HG03442 (cell line): ENCODE measurements around the gene IGLL1.
"Not testable (repeated sequence)": the region's sequence is repeated elsewhere in the genome, so short reads cannot be mapped to it uniquely, and the experiment has no call there.

Experiments used
- ATAC-seq: cut with Tn5 transposase; IDR thresholded peaks from one replicate; pipeline ENCODE4 v1.9.1; 2021; ENCODE audit warnings: mild to moderate bottlenecking, moderate library complexity; ENCODE audit not compliant: unreplicated experiment

IGLL1 gene

DNA sequence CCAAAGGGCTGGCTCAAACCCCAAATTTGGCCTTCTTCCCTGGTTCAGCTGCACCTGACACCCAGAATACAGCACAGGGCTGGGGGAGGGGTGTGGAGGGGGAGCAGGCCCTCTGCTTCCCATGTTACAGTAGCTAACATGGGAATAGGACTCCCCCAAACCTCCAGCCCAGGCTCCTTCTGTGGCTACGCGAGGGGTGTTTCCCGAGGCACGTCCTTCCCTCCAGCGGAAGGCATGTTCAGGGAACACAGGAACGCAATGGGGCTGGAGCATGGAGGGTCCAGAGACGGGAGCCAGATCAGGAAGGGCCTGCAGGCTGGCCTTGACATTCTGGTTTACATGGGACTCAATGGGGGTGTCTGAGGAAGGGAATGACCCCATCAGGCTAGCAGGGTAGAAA lies 11.8 kb upstream of the IGLL1 start:
- no peak for ATAC-seq

DNA sequence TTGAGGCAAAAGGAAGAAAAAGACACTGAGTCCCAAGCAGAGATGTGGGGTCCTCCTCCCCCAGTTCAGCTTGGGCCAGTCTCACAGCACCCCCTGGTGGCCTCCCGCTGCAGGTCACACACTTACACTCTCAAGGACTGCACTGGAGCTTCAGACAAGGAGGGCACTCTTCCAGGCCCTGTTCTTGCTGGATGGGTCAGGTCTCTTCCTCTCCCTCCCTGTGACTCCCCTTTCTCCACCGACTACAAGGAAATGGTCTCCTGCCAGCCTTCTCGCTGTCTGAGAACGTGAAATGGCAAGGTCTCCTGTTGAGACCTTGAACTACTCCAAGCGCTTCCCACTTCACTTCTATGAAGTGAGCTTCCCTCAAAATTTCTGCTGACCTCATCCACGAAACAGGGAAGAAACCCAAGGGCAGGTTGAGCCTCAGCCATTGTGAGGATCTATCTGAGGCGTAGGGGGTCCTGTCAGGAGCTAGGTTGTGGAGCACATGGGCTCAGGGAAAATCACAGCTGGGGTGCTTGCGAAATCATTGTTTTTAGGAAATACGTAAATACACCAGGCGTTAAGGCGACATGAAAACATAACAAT lies 11.2 kb upstream of the IGLL1 start:
- ATAC-seq, result no peak

DNA sequence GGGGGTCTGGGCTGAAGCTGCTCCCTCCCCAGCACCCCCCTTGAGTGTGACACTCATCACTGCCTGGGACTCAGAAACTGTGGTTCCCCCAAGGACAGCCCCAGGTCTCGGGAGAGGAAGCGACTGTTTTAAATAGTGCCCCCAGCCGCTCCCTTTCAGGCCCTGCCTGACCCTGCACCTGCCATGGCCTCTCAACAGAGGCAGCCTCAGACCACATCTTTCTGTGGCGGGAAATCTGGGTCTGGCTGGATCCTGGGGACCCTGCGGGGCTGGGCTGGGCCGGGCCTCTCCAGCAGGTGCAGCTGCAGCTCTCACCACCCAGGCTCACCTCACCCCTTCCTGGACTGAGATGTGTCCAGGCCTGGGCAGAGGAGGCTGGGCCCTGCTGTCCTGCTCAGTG lies 3.7 kb upstream of the IGLL1 start:
- ATAC-seq, result no peak

DNA sequence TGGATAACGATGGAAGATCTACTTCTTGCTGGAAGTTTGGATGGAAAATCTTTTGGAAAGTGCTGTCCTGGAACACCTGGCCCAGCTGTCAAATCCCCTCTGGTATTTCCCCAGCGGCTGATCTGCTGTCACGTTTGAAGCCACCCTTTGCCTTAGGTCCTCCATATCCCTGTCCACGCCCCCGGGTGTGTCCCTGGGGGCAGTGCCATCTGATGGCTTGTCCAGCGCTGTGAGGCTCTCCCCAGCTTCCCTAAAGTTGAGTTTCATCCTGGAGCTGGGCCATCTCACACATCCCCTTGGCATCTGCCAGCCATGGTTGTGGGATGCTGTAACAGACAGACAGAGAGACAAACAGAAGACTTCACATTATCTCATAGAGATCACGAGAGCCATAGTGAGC lies 3.1 kb upstream of the IGLL1 start:
- ATAC-seq, result no peak

DNA sequence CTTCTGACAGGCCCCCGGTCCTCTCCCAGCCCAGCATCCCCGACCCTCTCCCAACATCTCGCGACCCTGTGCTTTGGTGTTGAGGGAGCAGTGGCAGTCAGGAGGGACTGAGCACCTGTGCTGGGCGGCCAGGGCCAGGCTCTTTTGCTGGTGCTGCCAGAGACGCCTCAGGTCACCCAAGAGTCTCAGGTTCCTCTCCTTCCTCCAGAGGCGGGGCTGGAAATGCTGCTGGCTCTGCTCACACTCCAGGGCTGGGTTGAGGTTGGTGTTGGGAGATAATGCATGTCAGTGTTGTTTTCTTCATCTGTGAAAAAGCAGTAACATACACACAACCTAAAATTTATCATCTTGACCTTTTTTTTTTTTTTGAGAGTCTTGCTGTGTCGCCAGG lies 1.2 kb upstream of the IGLL1 start:
- no peak for ATAC-seq

DNA sequence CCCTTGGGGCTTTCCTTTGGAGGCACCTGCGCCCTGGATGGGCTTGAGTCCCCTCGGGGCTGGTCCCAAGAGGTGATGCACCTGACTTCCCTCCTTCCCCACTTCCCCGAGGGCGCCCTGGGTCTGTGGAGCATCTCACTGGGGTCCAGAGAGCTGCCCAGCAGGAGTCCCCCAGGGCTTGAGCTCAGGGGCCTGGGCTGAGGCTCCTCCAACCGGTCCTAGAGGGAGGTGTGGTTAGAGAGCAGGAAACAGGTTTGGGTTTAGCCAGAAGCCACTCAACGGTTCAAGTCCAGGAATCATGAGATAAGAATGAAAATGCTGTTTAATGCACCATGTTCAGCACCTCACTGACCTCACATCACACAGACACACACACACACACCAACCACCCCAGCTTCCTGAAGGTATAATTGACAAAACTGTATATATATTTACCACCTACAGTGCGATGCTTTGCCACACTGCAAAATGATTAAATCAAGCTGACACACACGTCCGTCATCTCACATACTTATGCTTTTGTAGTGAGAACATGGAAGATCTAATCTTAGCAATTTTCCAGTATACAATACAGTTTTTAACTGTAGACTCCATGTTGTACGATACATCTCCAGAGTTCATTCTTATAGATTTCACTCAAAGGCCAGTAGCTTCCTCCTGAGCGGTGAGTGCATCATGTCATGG lies 628 bp upstream of the IGLL1 start:
- ATAC-seq, result no peak

DNA sequence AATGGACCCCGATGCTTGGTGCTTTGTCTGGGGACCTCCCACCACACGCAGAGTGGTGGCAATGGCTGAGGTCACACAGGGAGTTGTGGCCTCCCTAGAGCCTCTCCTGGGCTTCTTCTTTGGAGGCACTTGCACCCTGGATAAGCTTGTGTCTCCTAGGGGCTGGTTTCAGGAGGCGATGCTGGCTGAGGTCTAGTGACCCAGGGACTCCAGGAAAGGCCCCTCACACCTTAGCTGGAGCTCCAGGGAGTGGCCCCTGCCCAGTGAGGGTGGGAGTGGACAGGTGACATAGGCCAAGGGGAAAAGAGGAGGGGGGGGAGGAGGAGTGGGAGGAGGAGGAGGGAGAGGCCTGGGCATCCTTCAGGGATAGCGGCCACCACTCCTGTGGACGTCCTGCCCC lies 810 bp downstream of the IGLL1 start:
- no peak for ATAC-seq

DNA sequence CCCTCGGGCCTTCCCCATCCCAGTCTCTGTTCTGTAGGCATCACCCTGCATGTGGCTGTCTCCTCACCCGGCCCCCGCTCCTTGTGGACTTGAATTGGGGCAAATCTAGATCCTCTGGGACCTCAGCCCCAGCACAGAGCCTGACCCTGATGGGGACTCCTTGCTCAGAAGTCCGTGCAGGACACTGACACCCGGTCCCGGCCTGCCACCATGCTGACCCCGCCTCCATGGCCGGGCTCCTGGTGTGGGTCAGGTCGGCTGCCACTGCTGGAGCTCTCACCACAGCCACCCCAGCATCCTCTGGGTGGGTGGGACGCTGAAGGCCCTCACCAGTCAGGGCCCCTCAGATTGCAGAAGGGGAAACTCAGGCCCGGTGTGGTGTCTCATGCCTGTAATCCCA lies 1.8 kb downstream of the IGLL1 start:
- ATAC-seq, result no peak

DNA sequence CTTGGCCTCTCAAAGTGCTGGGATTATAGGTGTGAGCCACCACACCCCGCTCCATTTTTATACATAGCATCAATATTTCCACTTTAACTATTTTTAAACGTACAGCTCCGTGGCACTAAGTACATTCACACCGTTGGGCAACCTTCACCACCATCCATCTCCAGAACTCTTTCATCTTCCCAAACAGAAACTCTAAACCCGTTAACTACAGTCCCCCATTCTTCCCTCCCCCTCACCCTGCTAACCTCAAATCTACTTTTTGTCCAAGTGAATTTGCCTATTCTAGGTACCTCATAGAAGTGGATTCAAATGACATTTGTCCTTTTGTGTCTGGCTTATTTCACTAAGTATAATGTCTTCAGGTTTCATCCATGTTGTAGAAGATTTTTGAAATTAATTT lies 3.4 kb downstream of the IGLL1 start:
- no peak for ATAC-seq

DNA sequence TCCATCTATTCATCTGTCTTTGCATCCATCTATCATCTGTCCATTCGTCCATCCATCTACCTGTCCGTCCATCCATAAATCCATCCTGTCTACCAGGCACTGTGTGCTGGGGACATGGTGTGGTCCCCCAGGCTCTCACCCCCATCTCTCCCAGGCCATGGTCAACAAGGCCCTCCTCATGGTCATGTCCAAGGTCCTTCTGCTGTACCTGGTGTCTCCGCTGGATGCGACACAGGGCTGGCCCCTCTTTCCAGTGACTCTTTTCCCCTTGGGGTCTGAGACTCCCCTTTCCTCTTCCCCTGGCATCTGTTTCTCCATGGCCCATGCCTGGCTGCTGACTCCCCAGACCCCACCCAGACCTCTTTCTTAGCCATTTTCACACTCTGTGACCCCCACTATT lies 4.5 kb downstream of the IGLL1 start:
- ATAC-seq, result no peak

DNA sequence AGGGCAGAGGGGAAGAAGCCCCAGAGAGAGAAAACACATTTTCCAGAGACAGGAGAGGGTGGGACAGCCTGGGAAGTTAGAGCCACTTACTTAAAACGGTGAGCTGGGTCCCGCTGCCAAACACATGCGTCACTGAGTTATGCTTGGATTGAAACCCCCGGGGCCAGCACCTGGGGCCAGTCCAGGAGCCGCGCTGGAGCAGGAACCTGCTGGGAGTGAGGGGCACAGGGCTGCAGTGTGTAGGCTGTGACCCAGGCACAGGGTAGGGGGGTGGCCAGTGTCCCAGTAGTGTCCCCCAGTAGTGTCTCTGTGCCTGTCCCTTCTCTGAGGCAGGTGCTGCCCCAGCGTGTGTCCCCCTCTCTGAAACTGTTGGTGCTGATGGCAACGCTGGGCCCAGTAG lies 5.2 kb downstream of the IGLL1 start:
- ATAC-seq, result no peak

DNA sequence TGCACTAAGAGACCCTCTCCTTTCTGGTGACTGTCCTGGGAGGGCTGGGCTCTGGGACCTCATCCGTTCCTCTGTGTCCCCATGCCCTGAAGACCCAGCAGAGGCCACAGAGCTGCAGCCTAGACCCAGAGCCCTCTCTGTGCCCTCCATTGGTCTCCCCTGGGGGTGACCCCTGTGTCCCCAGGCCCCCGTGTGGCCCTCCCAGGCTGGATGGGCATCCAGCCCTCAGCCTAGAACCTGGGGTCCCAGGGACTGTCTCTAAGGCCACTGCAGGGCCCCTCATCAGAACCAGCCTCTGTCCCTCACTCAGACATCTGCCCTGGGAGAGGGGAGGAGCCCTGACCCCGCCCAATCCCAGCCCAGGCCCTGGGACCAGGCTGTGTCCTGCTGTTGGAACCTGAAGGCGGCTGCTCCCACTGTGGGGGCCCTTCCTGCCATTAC lies 5.7 kb downstream of the IGLL1 start:
- no peak for ATAC-seq

DNA sequence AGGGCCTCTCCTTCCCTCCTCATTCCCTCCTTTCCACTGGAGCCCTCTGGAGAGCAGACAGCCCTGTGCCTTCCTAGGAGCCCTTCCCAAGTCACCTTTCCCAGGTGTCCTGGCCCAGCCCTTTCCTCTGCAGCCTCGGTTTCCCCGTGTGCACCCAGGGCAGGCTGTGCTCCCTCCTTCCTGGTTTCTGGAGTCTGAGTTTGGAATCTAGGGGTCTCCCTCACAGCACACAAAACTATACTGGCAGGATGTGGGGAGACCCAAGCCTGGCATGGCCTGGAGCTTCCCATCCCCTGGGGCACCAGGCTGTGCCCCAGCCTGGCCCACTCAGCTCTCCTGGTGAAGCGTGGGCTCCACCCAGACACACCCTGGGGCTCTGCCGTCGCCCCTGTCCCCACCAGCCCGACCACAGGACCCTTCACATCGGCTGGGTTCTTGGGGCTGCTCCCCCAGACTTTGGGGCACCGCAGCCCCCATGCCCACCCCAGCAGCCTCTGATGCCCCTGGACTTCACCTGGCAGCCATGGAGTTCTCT lies 6.3 kb downstream of the IGLL1 start:
- ATAC-seq, result not testable (repeated sequence)

DNA sequence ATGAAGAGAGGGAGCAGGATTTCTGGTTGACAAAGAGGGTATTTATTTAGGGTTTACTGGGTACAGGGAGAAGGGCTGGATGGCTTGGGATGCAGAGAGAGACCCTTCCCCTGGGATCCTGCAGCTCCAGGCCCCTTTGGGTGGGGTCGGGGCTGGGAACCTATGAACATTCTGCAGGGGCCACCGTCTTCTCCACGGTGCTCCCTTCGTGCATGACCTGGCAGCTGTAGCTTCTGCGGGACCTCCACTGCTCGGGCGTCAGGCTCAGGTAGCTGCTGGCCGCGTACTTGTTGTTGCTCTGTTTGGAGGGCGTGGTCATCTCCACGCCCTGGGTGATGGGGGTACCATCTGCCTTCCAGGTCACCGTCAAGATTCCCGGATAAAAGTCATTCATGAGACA lies 7.0 kb downstream of the IGLL1 start:
- ATAC-seq, result not testable (repeated sequence)

DNA sequence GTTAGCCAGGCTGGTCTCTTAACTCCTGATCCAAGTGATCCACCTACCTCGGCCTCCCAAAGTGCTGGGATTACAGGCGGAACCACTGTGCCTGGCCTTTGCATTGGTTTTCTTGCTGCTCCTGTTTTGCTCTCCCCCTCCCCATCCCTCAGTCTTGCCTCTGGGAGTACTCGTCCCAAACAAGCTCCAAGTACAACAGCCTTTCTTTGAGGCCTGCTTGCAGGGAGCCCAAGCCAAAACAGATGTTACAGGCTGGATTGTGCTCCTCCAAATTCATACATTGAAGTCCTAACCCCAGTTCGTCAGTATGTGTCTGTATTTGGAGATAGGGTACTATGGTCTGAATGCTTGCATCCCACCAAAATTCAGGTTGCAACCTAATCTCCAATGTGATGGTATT lies 8.6 kb downstream of the IGLL1 start:
- ATAC-seq, result no peak

DNA sequence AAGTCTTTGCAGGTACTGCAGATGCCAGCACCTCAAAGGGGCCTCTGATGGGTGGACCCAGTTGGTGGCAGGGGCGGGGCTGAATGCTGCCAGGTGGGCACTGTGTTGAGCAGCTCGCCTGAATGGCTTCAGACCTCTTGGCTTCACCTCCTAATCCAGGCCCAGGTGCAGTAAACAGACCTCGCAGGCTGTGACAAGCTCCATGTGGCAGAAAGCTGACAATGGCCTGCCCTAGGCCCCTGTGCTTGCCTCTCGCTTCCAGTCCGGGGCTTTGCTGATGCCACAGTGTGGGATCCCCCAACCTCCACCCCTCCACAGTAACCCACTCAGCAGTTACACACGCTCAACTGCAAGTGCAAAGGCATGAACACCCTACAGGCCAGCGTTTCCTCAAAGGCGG lies 9.4 kb downstream of the IGLL1 start:
- ATAC-seq, result no peak

DNA sequence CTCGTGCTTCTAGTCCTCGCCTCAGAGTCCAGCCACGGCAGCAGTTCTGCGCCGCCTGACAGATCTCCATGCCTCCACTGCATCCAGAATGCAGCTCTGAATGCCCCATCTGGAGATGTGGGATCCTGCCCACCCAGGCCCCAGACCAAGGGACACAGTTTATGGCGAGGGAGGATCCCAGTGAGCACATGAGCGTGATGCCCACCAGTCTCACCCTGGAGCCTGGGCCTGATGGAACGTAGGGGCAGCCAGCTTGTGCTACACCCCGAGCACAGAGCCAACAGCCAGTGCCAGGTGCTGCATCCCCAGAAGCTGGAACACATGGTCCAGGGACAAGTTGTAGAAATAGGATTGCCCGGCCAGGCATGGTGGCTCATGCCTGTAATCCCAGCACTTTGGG lies 10.4 kb downstream of the IGLL1 start:
- no peak for ATAC-seq

DNA sequence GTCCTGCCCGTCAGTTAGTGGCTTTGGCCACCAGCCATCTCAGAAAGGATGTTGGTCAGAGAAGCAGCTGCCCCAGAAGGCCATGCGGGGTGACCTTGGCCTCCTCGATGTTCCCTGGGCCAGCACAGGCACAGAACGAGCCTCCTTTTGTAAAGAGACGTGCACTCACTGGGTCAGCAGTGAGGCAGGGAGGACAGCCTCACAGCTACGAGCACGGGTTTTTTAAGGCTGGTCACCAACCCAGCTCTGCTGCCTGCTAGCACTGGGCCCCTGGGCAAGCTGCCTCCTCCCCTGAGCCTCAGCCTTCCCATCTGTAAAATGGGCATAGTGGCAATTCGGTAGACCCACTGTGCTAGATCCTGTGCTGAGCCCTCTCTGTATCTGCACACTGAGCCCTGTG lies 10.8 kb downstream of the IGLL1 start:
- ATAC-seq, result no peak

DNA sequence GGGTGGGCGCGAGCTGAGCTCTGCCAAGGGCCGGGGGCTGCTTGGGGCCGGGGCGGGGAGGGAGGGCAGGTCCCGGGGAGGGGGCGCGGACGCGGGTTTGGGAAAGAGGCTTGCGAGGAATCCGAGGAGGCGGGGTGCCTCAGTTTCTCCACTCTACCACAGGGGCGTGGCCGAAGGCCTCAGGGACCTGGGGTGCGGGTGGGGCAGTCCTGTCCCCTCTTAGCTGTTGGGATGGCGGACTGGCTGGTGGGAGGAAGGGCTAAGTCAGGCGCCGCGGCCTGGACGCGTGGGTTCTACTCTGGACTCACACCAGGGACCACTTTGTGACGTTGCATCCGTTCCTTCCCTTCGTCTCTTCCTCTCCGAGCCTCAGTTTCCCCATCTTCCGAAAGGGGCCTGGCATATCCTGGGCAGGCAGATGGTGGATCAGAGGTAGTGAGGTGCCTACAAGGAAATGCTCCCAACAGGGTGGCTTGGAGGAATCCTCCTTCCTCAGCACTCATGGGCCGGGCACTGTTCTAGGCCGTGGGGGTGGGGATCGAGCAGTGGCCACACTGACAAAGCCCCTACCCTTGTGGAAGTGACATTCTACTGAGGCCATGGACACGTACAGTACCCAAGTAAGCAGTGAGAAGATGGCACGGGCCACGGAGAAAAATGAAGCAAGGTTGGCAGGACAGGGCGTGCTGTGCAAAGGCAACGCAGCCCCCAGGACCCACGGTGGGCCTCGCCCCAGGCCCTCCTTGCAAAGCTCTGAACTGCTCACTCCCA lies 13.2 kb downstream of the IGLL1 start:
- ATAC-seq, result no peak

DNA sequence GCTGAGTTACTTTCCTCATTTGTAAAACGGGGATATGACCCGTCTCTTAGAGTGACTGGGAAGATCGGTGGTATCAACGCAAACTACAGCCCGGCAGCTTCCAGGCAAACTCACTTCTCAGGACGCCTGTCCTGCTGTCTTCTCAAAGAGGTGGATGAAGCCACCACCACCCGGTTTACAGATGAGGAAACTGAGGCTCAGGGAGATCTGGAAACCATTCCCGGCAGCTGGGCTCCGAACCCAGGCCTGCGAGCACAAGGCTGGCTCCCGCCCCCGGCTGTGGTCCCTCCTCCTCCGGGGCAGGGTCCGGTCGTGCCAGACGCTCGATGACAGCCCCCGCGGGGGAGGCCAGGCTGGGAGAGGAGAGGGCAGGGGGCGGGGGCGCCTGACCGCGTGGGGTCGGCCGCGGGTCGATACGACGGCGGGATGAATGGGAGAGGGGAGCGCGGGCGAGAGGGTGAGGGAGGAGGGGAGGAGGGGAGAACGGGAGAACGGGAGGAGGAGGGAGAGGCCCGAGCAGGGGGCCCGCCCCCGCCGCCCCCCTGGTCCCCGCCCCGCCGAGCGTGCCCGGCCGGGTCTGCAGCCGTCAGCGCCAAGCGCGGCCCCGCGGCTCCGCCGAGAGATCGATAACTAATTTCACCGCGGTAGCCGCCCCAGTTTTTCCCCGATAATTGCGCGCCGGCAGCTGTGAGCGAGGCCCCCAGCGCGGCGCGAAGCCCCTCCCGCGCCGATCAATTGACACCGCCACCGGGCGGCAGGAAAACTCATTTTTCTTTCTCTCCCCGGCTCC lies 14.0 kb downstream of the IGLL1 start:
- no peak for ATAC-seq

DNA sequence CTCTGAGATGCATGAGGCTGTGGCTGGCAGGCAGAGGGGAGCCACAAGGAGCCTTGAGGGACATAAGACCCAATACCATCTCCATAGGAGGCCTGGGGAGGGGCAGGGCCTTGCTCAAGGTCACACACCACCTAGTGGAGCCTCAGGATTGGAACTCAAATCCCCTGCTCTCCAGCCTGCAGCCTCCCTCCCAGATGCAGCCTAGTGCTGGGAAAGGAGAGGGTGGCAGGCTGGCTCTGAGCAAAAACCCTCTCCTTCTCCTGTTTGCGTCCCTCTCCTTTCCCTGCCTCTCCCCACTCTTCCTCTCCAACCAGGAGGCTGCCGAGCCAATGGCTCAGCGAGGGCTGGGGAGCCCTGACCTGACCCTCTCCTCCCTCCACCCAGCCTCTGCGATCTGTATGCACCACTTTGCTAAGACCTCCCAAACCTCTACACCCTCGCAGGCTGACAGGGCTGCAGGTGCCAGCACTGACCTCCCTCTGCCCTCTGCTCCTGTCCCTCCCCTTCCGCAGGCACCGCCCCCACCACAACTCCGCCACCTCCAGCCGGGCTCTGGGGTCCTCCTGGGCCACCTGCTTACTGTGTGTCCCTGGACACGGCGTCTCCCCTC lies 14.7 kb downstream of the IGLL1 start:
- ATAC-seq, result no peak
